OCI-LY1 (cell line): Measurements from ENCODE around the gene TADA3.

ENCODE experiments used
- H2AFZ ChIP-seq: fragments of 200-600 bp; sonication (generic), shearing (Covaris generic); 2 replicates; pipeline ENCODE4 v1.6.0; 2014; ENCODE audit warnings: antibody characterized with exemption, mild to moderate bottlenecking, low read length
- H3F3A ChIP-seq: fragments of 200-600 bp; sonication (generic), shearing (Covaris generic); 2 replicates; pipeline ENCODE4 v1.6.0; 2014; ENCODE audit warnings: mild to moderate bottlenecking, antibody characterized with exemption, low read length, moderate library complexity; ENCODE audit not compliant: insufficient read depth
- H3K27ac ChIP-seq: fragments of 200-600 bp; sonication (generic); 2 replicates; pipeline ENCODE4 v1.5.1; 2014; ENCODE audit warnings: low read length, mixed run types, mild to moderate bottlenecking, low read depth; ENCODE audit not compliant: poor library complexity, severe bottlenecking
- H3K27me3 ChIP-seq: fragments of 200-600 bp; sonication (generic); 2 replicates; pipeline ENCODE4 v1.6.0; 2014; ENCODE audit warnings: antibody characterized with exemption, mild to moderate bottlenecking, low read length, moderate library complexity; ENCODE audit not compliant: insufficient read depth
- H3K36me3 ChIP-seq: fragments of 200-600 bp; sonication (generic); 2 replicates; pipeline ENCODE4 v1.6.1; 2014; ENCODE audit warnings: mild to moderate bottlenecking, antibody characterized with exemption, low read length, moderate library complexity, mixed read lengths; ENCODE audit not compliant: insufficient read depth
- H3K4me1 ChIP-seq: fragments of 200-600 bp; sonication (generic); 2 replicates; pipeline ENCODE4 v1.5.1; 2014; ENCODE audit warnings: mild to moderate bottlenecking, low read length, moderate library complexity; ENCODE audit not compliant: insufficient read depth, severe bottlenecking
- H3K4me2 ChIP-seq: fragments of 200-600 bp; sonication (generic), shearing (Covaris generic); 2 replicates; pipeline ENCODE4 v1.6.1; 2014; ENCODE audit warnings: low read length
- H3K4me3 ChIP-seq: fragments of 200-600 bp; sonication (generic); 2 replicates; pipeline ENCODE4 v1.5.1; 2014; ENCODE audit warnings: low read length, low read depth, mild to moderate bottlenecking, mixed read lengths; ENCODE audit not compliant: poor library complexity, severe bottlenecking
- H3K79me2 ChIP-seq: fragments of 200-600 bp; shearing (Covaris generic); 2 replicates; pipeline ENCODE4 v1.6.1; 2016; ENCODE audit warnings: mixed run types, low read length, mixed read lengths; ENCODE audit not compliant: insufficient read depth
- H3K9ac ChIP-seq: fragments of 200-600 bp; sonication (generic), shearing (Covaris generic); 2 replicates; pipeline ENCODE4 v1.6.1; 2014; ENCODE audit warnings: mild to moderate bottlenecking, low read length, mixed read lengths
- H3K9me2 ChIP-seq: fragments of 200-600 bp; sonication (generic), shearing (Covaris generic); 2 replicates; pipeline ENCODE4 v1.6.1; 2014; ENCODE audit warnings: low read depth, mild to moderate bottlenecking, low read length, mixed read lengths
- H3K9me3 ChIP-seq: fragments of 200-600 bp; shearing (Covaris generic); 2 replicates; pipeline ENCODE4 v1.6.1; 2014; ENCODE audit warnings: low read length, mixed read lengths
- H4K20me1 ChIP-seq: fragments of 200-600 bp; sonication (generic), shearing (Covaris generic); 2 replicates; pipeline ENCODE4 v1.6.0; 2016; ENCODE audit warnings: mild to moderate bottlenecking, low read length; ENCODE audit not compliant: insufficient read depth
- CTCF ChIP-seq: fragments of 200-600 bp; sonication (generic), shearing (Covaris generic); IDR thresholded peaks from 2 replicates; pipeline ENCODE4 v1.5.1; 2017; ENCODE audit warnings: mild to moderate bottlenecking, antibody characterized with exemption, low read length, moderate library complexity, mixed read lengths
- EZH2 ChIP-seq: fragments of 200-600 bp; sonication (generic), shearing (Covaris generic); IDR thresholded peaks from 2 replicates; pipeline ENCODE4 v1.8.0; 2017; ENCODE audit warnings: borderline replicate concordance, mixed run types, mild to moderate bottlenecking, antibody characterized with exemption, low read length, moderate library complexity, mixed read lengths

Gene TADA3

GRCh38 chr3:9804996-9805395 lies 12.7 kb upstream of the TADA3 start:
- Histone ChIP-seq H3K79me2 (no peaks in the 10 kb centered on the region), H3K9ac (no peak overlapping the region), H3K4me2 (no peak overlapping the region), H3K4me3 (no peak overlapping the region), H3K27me3 (no peaks in the 10 kb centered on the region), H3K9me3 (no peaks in the 10 kb centered on the region), H3F3A (peaks cover 4% of the 10 kb centered on the region; the same call in 1 of the 2 replicates), H2AFZ (no peak overlapping the region), H3K27ac (no peak overlapping the region), H3K36me3 (peaks cover 82% of the 10 kb centered on the region), H3K4me1 (peaks cover 16% of the 10 kb centered on the region), H4K20me1 (no peaks in the 10 kb centered on the region), H3K9me2 (no peaks in the 10 kb centered on the region)
- TF ChIP-seq EZH2 (no peak), CTCF (no peak)

- Histone ChIP-seq H3K27ac (no peak overlapping the region), H3K36me3 (peaks cover 90% of the 10 kb centered on the region), H3K4me3 (no peak overlapping the region), H3K9me3 (no peaks in the 10 kb centered on the region), H3K4me2 (no peak overlapping the region), H3K79me2 (no peaks in the 10 kb centered on the region), H3K9me2 (no peaks in the 10 kb centered on the region), H3K9ac (no peak overlapping the region), H3F3A (peaks cover under 1% of the 10 kb centered on the region; the same call in 1 of the 2 replicates), H2AFZ (no peak overlapping the region), H3K4me1 (peaks cover under 1% of the 10 kb centered on the region), H4K20me1 (no peaks in the 10 kb centered on the region), H3K27me3 (no peaks in the 10 kb centered on the region)
- TF ChIP-seq CTCF (no peak), EZH2 (no peak)
Observed at GRCh38 chr3:9803494-9803893, 11.2 kb upstream of the TADA3 start.

GRCh38 chr3:9800529-9800928 lies 8.3 kb upstream of the TADA3 start:
- H3K9ac ChIP-seq, result no peak overlapping the region
- TF ChIP-seq EZH2, result no peak
- TF ChIP-seq CTCF, result peak; percentile 34; the same call in 1 of the 2 replicates
- no peaks in the 10 kb centered on the region for H4K20me1 ChIP-seq
- peaks cover under 1% of the 10 kb centered on the region for H3K4me1 ChIP-seq
- no peak overlapping the region for H3K27ac ChIP-seq
- H3K4me2 ChIP-seq, result no peak overlapping the region
- H3K9me2 ChIP-seq, result no peaks in the 10 kb centered on the region
- no peaks in the 10 kb centered on the region for H3K27me3 ChIP-seq
- peaks cover 91% of the 10 kb centered on the region for H3K36me3 ChIP-seq
- no peaks in the 10 kb centered on the region; the same call in 1 of the 2 replicates for H3K79me2 ChIP-seq
- no peak overlapping the region for H2AFZ ChIP-seq
- no peaks in the 10 kb centered on the region for H3K9me3 ChIP-seq
- H3F3A ChIP-seq, result no peaks in the 10 kb centered on the region; the same call in 1 of the 2 replicates
- H3K4me3 ChIP-seq, result no peak overlapping the region
